ENCODE measurements around the gene WDFY4.

The WDFY4 gene

GRCh38 chr10:48983648-48984351 is 299.1 kb downstream of the WDFY4 start:
- TF ChIP-seq CTCF (IDR thresholded peaks at IDR 0.05): no peak

DNA sequence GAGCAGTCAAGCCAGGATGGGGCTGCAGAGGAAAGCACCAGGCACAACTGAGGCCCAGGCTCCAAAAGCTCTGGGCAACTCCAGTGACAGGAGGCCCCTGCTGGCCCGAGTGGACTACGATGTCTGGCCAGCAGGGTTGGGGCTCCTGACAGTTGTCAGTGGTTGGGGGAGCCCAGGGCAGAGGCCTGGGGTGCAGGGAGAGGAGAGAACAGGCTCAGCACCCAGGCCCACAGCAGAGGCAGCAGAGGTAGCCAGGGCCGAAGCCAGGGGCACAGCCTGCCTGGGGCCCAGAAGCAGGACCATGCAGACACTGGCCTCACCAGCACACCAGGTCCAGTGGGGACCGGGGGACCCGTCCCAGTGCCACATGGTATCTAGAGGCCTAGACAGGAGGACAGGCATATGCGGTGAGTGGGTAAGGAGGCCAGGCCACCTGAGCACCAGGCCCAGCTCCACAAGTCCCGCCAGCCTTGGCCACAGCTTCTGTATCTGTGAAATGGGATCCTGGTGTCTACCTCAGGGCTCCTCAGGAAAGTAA is 301.0 kb downstream of the WDFY4 start:
- no peak for TF ChIP-seq CTCF (IDR thresholded peaks at IDR 0.05)

DNA sequence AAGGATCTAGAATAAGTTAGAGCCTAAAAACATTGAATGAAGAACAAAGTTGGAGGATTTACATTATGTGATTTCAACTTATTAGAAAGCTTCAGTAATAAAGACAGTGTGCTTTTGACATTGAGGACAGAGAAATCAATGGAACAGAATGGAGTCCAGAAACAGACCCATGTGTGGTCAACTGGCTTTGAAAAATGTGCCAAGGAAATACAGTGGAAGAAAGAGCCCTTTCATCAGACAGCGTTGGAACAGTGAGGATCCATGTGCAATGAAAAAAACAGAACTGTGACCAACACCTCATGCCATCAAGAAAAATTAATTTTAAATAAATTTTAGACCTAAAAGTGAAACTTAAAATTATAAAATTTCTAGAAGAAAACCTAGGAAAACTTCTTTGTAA is 305.6 kb downstream of the WDFY4 start:
- TF ChIP-seq CTCF (IDR thresholded peaks at IDR 0.05): no peak

GRCh38 chr10:48993627-48994026 is 309.0 kb downstream of the WDFY4 start:
- no peak for TF ChIP-seq CTCF (IDR thresholded peaks at IDR 0.05)

GRCh38 chr10:48996329-48996728 is 311.7 kb downstream of the WDFY4 start:
- TF ChIP-seq CTCF (IDR thresholded peaks at IDR 0.05): no peak

DNA sequence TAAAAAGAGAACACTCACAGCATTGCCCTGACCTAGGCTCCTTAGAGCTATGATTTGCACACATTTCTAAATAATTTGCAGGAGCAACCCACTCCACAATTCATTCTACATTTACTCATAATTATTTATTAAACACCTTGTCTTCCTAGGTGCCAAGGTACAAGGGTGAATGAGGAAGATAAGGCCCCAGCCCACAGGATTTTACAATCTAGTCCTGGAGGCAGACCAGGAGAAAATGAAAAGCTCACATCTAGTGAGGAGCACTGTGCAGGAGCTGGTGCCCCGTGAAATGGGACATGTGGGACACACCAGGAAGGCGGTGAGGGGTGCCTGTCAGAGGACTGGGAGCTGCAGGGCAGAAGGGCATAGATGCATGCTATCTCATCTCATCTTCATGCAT is 314.7 kb downstream of the WDFY4 start:
- TF ChIP-seq CTCF (IDR thresholded peaks at IDR 0.05): no peak

- TF ChIP-seq CTCF (IDR thresholded peaks at IDR 0.05): no peak
Observed at GRCh38 chr10:49000437-49001398, 316.0 kb downstream of the WDFY4 start.

All from LNCAP (cell line).